Measurements from ENCODE around the gene GAGE13. TPM values are rescaled to one million over a fixed set of nuclear protein-coding genes. Genes with fewer than 3 reads are reported as not detected.
"Not testable (repeated sequence)": the region's sequence is repeated elsewhere in the genome, so short reads cannot be mapped to it uniquely, and the experiment has no call there.

The GAGE13 gene
- total and polyA plus RNA-seq, 2 experiments from 2014 or later, result 0.38 TPM; not detected in 1

DNA sequence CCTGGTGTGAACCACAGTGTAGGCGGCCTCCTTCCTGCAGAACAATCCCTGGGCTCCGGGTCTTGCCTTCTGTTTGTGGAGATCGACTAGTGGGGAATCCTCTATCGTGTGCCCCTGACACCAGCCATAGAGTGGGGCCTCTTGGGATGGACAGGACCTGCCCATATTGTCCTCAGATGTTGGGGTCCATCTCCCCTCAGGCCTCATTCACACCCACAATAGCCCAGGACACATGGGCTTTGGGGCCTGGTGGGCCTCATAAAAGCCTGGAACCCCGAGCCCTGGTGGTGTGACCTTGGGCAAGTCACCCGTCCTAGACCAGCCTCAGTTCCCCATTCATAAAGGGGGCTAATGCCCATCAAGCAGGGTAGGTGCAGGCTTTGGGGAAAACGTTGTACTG is 41.2 kb upstream of the GAGE13 start:
- no peaks in the 10 kb centered on the region for H3K27me3 ChIP-seq
- no peaks in the 10 kb centered on the region for H3K4me1 ChIP-seq (ENCODE audit: low read depth)
- no peaks in the 10 kb centered on the region for H3K9me3 ChIP-seq (ENCODE audit: low read depth)
- no peak overlapping the region for H3K4me3 ChIP-seq
- H3K27ac ChIP-seq, result no peak overlapping the region
- no peaks in the 10 kb centered on the region for H3K36me3 ChIP-seq
- TF ChIP-seq, protein P1, sequence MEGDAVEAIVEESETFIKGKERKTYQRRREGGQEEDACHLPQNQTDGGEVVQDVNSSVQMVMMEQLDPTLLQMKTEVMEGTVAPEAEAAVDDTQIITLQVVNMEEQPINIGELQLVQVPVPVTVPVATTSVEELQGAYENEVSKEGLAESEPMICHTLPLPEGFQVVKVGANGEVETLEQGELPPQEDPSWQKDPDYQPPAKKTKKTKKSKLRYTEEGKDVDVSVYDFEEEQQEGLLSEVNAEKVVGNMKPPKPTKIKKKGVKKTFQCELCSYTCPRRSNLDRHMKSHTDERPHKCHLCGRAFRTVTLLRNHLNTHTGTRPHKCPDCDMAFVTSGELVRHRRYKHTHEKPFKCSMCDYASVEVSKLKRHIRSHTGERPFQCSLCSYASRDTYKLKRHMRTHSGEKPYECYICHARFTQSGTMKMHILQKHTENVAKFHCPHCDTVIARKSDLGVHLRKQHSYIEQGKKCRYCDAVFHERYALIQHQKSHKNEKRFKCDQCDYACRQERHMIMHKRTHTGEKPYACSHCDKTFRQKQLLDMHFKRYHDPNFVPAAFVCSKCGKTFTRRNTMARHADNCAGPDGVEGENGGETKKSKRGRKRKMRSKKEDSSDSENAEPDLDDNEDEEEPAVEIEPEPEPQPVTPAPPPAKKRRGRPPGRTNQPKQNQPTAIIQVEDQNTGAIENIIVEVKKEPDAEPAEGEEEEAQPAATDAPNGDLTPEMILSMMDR (IDR thresholded peaks at IDR 0.05; ENCODE audit: low read depth, low read length), result no peak
- DNase-seq (ENCODE audit: low read depth in 1 of 2, low spot score in 1 of 2), result no peak

DNA sequence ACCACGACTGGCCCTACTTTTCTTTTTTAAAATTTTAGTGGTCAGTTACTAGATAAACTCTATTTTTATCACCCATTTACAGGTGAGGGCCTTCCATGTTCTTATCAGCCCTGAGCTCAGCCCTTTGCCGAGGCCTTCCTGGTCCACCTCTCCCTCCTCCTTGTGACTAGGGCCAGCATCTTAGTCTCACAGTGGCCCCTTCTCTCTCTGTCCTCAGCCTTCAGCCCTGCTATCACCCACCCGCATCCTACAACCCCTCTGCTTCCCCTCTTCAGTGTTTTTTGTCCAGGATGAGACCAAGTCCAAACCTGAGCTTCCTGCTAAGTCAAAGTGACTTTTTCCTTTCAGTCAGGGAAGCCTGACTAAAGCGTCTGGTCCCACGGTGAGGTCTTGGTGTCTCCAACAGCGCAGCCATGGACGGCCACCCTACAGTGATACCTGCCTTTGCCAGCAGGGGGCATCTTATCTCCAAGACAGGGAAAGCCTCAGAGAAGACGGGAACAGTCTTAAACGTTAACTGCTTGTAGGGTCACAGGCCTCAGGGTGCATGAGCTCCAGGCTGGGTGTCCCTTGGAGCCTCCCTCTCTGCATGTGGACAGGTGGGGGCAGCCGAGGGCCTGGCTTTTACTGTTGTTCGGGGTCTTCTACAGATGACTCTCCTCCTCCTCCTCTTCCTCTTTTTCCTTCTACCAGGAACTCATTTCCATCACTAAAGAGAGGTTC is 39.6 kb upstream of the GAGE13 start:
- Histone ChIP-seq H3K27ac (no peak overlapping the region), H3K27me3 (no peaks in the 10 kb centered on the region), H3K4me3 (no peak overlapping the region), H3K9me3 (ENCODE audit: low read depth) (no peaks in the 10 kb centered on the region), H3K36me3 (no peaks in the 10 kb centered on the region), H3K4me1 (ENCODE audit: low read depth) (no peaks in the 10 kb centered on the region)
- TF ChIP-seq, protein P1 (IDR thresholded peaks at IDR 0.05; ENCODE audit: low read depth, low read length), result peak; percentile 64
- DNase-seq (ENCODE audit: low read depth in 1 of 2, low spot score in 1 of 2), result peak; percentile 61 to 70

DNA sequence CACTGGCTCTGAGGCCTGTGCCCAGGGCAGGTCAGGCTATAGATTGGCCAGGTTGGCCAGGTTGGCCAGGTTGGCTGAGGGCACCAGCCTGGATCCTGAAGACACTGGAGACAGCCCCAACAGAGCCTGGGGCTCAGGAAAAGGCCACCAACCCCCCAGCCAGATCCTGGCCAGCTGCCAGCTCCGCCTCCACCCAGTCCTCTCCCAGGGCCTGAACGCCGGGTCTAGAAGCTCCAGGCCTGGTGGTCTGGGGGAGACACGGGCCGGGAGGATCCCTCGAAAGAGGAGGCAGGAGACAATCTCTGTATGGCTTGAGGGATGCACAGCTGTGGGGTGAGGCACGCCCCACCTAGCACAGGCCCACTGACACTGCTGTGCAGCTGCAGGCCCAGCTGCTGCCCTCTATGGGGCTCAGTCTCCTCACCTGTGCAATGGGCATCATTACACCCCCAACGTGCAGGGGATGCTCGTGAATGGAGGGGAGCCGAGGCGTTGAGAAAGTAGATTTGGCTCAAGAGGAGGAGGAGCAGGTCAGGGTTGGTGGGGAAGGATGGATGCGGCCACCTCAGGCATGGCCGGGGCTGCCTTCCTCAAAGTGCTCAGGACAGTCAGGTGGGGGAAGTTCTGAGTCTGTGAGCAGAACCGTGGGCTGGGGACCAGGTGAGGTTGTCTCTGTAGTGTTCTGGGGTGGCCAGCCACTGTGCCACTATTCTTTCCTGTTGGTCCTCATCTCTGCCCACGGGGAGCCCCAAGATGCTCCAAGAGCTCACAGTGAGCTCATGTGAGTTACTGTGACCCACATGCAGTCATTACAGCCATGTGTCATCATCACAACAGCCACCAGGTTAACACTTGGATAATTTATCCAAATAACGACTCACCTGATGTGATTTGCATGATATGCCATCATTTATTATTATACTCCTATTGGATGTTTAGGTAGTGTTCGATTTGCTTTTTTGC is 38.7 kb upstream of the GAGE13 start:
- no peaks in the 10 kb centered on the region for H3K9me3 ChIP-seq (ENCODE audit: low read depth)
- H3K36me3 ChIP-seq, result no peaks in the 10 kb centered on the region
- H3K4me3 ChIP-seq, result no peak overlapping the region
- H3K4me1 ChIP-seq (ENCODE audit: low read depth), result no peaks in the 10 kb centered on the region
- DNase-seq (ENCODE audit: low read depth in 1 of 2, low spot score in 1 of 2), result no peak
- H3K27ac ChIP-seq, result no peak overlapping the region
- TF ChIP-seq, protein P1 (IDR thresholded peaks at IDR 0.05; ENCODE audit: low read depth, low read length), result no peak
- H3K27me3 ChIP-seq, result no peaks in the 10 kb centered on the region

DNA sequence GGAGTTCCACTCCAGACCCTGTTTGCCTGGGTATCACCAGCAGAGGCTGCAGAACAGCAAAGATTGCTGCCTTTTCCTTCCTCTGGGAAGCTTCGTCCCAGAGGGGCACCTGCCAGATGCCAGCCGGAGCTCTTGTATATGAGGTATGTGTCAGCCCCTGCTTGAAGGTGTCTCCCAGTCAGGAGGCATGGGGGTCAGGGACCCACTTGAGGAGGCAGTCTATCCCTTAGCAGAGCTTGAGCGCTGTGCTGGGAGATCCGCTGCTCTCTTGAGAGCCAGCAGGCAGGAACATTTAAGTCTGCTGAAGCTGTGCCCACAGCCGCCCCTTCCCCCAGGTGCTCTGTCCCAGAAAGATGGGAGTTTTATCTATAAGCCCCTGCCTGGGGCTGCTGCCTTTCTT is 32.1 kb upstream of the GAGE13 start:
- H3K9me3 ChIP-seq (ENCODE audit: low read depth); H3K36me3 ChIP-seq; DNase-seq (ENCODE audit: low read depth in 1 of 2, low spot score in 1 of 2); H3K27me3 ChIP-seq; H3K4me1 ChIP-seq (ENCODE audit: low read depth); H3K27ac ChIP-seq; H3K4me3 ChIP-seq: not testable (repeated sequence)

DNA sequence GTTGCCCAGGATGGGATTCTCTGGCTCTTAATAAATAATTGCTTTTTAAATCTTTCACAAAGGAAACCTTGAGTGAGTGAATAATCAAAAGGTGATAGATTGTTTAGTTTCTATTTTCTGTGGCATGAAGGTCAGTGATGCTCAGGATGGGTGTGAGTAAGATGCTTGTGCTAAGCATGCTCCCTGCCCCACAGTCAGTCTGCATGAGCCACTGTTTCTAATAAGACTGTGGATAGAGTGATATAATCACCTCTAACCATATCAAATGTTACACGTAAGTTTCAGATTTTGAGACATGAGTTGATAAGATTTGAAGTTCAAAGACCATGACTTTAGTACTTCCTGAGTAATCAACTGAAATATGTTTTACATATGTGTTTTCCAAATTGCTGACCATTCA is 30.7 kb upstream of the GAGE13 start:
- DNase-seq (ENCODE audit: low read depth in 1 of 2, low spot score in 1 of 2), result no peak
- H3K27ac ChIP-seq, result no peak overlapping the region
- no peaks in the 10 kb centered on the region for H3K9me3 ChIP-seq (ENCODE audit: low read depth)
- TF ChIP-seq, protein P1 (IDR thresholded peaks at IDR 0.05; ENCODE audit: low read depth, low read length), result no peak
- no peak overlapping the region for H3K4me3 ChIP-seq
- no peaks in the 10 kb centered on the region for H3K36me3 ChIP-seq
- H3K4me1 ChIP-seq (ENCODE audit: low read depth), result no peaks in the 10 kb centered on the region
- no peaks in the 10 kb centered on the region for H3K27me3 ChIP-seq

DNA sequence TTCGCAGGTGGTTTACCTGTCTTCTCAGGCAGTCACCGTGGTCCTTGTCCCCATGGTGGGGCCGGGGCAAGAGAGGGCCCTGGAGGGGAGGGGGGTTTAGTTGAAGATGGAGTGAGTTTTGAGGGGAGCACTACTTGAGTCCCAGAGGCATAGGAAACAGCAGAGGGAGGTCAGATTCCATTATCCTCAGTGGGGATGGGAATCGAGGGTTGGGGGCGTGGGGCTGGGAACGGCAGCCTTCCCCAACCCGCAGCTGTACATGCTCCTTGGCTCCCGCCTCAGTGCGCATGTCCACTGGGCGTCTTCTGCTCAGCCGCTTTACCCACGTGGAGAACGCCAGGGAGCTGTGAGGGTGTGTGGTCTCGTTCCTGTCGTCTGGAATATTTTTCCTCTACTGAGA is 28.0 kb upstream of the GAGE13 start, which contains the start of gene GAGE10:
Gene GAGE10, plus strand, starts transcription at position 301 of the 400 bp plus-strand sequence. CDS start 1,214 bp downstream, outside the sequence.
- no peaks in the 10 kb centered on the region for H3K36me3 ChIP-seq
- no peaks in the 10 kb centered on the region for H3K27me3 ChIP-seq
- no peak within 1 kb of the TSS for H3K27ac ChIP-seq
- no peak for DNase-seq (ENCODE audit: low read depth in 1 of 2, low spot score in 1 of 2)
- TF ChIP-seq, protein P1 (IDR thresholded peaks at IDR 0.05; ENCODE audit: low read depth, low read length), result no peak
- no peaks in the 10 kb centered on the region for H3K4me1 ChIP-seq (ENCODE audit: low read depth)
- H3K9me3 ChIP-seq (ENCODE audit: low read depth), result no peaks in the 10 kb centered on the region
- H3K4me3 ChIP-seq, result no peak within 1 kb of the TSS

DNA sequence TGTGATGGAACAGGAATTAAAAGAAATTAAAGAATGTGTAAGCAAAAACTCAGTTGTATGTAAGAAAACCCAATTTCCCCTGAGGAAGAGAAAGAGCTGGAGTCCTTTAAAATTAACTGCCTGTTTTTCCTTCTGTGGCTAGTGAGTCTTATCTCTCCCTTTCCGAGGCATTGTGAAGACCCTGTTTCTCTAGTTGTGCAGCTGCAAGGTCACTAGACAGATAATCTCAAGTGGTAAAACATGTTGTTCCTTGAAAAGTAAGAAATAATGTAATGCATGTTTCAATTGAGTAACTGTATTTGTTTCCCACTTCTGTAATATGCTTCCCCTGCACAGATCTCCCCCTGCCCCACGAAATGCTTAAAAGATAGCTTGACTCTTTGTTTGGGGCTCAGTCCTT is 23.6 kb upstream of the GAGE13 start:
- H3K36me3 ChIP-seq; H3K27me3 ChIP-seq; H3K27ac ChIP-seq; H3K9me3 ChIP-seq (ENCODE audit: low read depth); DNase-seq (ENCODE audit: low read depth in 1 of 2, low spot score in 1 of 2); H3K4me1 ChIP-seq (ENCODE audit: low read depth); H3K4me3 ChIP-seq: not testable (repeated sequence)
